GM12878 (cell line): ENCODE results near the gene RFX1. TPM values are rescaled to one million over a fixed set of nuclear protein-coding genes. Genes with fewer than 3 reads are reported as not detected.

Source experiments
- ATAC-seq: fragments of 200-7000 bp; cut with Tn5 transposase; 3 replicates; pipeline ENCODE4 v1.9.1; 2020; ENCODE audit warnings: mild to moderate bottlenecking, moderate library complexity
- BruUV-seq: library from RNA; stranded (reverse); fragments of 400-500 nt; replicated peaks from 2 replicates; lab custom pipeline; 2021; lab: Mats Ljungman, UMichigan
- CTCF ChIA-PET: fragments of 300-600 bp; sonication (Branson Sonifier 250); formaldehyde crosslinking; extraction: SDS; loops from one replicate; lab custom pipeline; 2021; ENCODE audit warnings: inconsistent platforms; lab: Yijun Ruan, JAX
- POLR2A ChIA-PET: fragments of 350-600 bp; formaldehyde crosslinking; extraction: SDS; loops from one replicate; lab custom pipeline; 2021; ENCODE audit warnings: inconsistent platforms; lab: Charles Lee
- RAD21 ChIA-PET: fragments of 300-600 bp; sonication (Branson Sonifier 250); formaldehyde crosslinking; loops from one replicate; lab custom pipeline; 2023; ENCODE audit warnings: antibody characterized with exemption; ENCODE audit not compliant: unreplicated experiment; lab: Charles Lee
- SMC1A ChIA-PET: fragments of 300-600 bp; sonication (Branson Sonifier 250); formaldehyde crosslinking; loops from one replicate; lab custom pipeline; 2023; ENCODE audit not compliant: unreplicated experiment, uncharacterized antibody; lab: Charles Lee
- DNase-seq: peaks from one replicate; pipeline ENCODE4 v3.0.0-alpha.2; 2011; ENCODE audit warnings: low read depth, low spot score
- FAIRE-seq: peaks from 3 replicates; lab custom pipeline; 2011; peaks lifted over from hg19 to GRCh38; lab: Jason Lieb, UNC
- H2AFZ ChIP-seq: 2 replicates; pipeline ENCODE4 v1.6.0; 2011; ENCODE audit warnings: low read depth, low read length, control low read depth; ENCODE audit not compliant: control insufficient read depth
- H3K27ac ChIP-seq: 2 replicates; pipeline ENCODE4 v1.5.1; 2011; ENCODE audit warnings: control low read depth; ENCODE audit not compliant: control insufficient read depth, insufficient read depth
- H3K27me3 ChIP-seq, 2 experiments: replicated peaks in 1 of 2; 2 replicates each; pipeline versions ENCODE4 v1.6.0 to v1.6.1; 2011; ENCODE audit warnings: low read length in 1 of 2; ENCODE audit not compliant: control insufficient read depth in 2 of 2, insufficient read depth in 2 of 2
- H3K36me3 ChIP-seq, 2 experiments: 2 replicates each; pipeline ENCODE4 v1.5.1; 2011; ENCODE audit warnings: low read length in 1 of 2; ENCODE audit not compliant: control insufficient read depth in 2 of 2, insufficient read depth in 2 of 2
- H3K4me1 ChIP-seq: 2 replicates; pipeline ENCODE4 v1.6.1; 2011; ENCODE audit warnings: mild to moderate bottlenecking, low read length, moderate library complexity, mixed read lengths; ENCODE audit not compliant: control insufficient read depth, insufficient read depth
- H3K4me2 ChIP-seq: 2 replicates; pipeline ENCODE4 v1.6.0; 2011; ENCODE audit warnings: control low read depth; ENCODE audit not compliant: control insufficient read depth, insufficient read depth
- H3K4me3 ChIP-seq: fragments of 200-600 bp; sonication (generic); 2 replicates; pipeline ENCODE4 v1.5.1; 2016
- H3K79me2 ChIP-seq: 2 replicates; pipeline ENCODE4 v1.6.0; 2011; ENCODE audit warnings: low read length; ENCODE audit not compliant: control insufficient read depth, insufficient read depth
- H3K9ac ChIP-seq: 2 replicates; pipeline ENCODE4 v1.8.0; 2011; ENCODE audit warnings: low read length, control low read depth, mixed read lengths; ENCODE audit not compliant: control insufficient read depth, insufficient read depth
- H3K9me3 ChIP-seq: replicated peaks from 3 replicates; pipeline ENCODE4 v1.5.1; 2011; ENCODE audit warnings: mild to moderate bottlenecking, low read length; ENCODE audit not compliant: control insufficient read depth, insufficient read depth
- H4K20me1 ChIP-seq: 2 replicates; pipeline ENCODE4 v1.6.0; 2011; ENCODE audit not compliant: control insufficient read depth, insufficient read depth
- EED ChIP-seq: sonication (generic); IDR thresholded peaks from 2 replicates; pipeline ENCODE4 v1.6.1; 2016; ENCODE audit warnings: antibody characterized with exemption, low read depth
- IKZF1 ChIP-seq: fragments of 450-650 bp; conservative IDR thresholded peaks from 2 replicates; pipeline ENCODE4 v1.6.1; 2017; ENCODE audit warnings: antibody characterized with exemption, mild to moderate bottlenecking
- IKZF2 ChIP-seq, 2 experiments: fragments of 450-650 bp; IDR thresholded peaks; 2 replicates each; pipeline ENCODE4 v1.6.1; 2017; ENCODE audit warnings: mild to moderate bottlenecking in 2 of 2, moderate library complexity in 2 of 2
- RAD21 ChIP-seq: IDR thresholded peaks from 2 replicates; pipeline ENCODE4 v1.6.1; 2011; ENCODE audit warnings: mild to moderate bottlenecking, low read depth, low read length, moderate library complexity; ENCODE audit not compliant: insufficient read depth
- WGBS: methylation state at CpG from one replicate; pipeline ENCODE4 v1.1.6; 2016; ENCODE audit warnings: low lambda C conversion rate; ENCODE audit not compliant: insufficient replicate concordance, insufficient coverage; ENCODE audit errors: missing lambda C conversion rate; 5-methylcytosine and 5-hydroxymethylcytosine counted together
- in situ Hi-C: fragments of 300-500 bp; cut with MboI; formaldehyde crosslinking; loops from 9 replicates; pipeline ENCODE4 v1.14.3; 2018; ENCODE audit warnings: mixed read lengths
- intact Hi-C: fragments of 100-400 bp; cut with micrococcal nuclease; formaldehyde crosslinking; loops from one replicate; pipeline ENCODE4 v1.14.2; 2022; ENCODE audit not compliant: unreplicated experiment
- polyA plus RNA-seq, 11 experiments: library from polyadenylated mRNA; depleted of rRNA in 4 of 11; unstranded in 6 of 11; stranded (reverse) in 5 of 11; fragments of >200 nt; fragmentation: Nextera tagmentation in 4 of 11; fragmentation: Illumina TruSeq in 1 of 11; extraction: Ambion mirVana in 4 of 11; extraction: Trizol in 1 of 11; gene quantifications; 1 replicate in 1 of 11; 2 replicates in 10 of 11; pipeline versions ENCODE4 v1.2.1 to v1.2.3, GENCODE V29; 2011 to 2016; ENCODE audit warnings: inconsistent platforms in 2 of 11, missing spikeins in 2 of 11, low read depth in 1 of 11
- total RNA-seq, 4 experiments: library from RNA; depleted of rRNA in 3 of 4; stranded (reverse); fragments of >200 nt in 3 of 4; fragmentation: Illumina TruSeq in 1 of 4; extraction: Trizol in 1 of 4; gene quantifications; 2 replicates each; pipeline versions ENCODE4 v1.2.1 to v1.2.3, GENCODE V29; 2013 to 2021
- TF ChIP-seq, protein P1 (sequence below), 3 experiments: IDR thresholded peaks in 2 of 3; conservative IDR thresholded peaks in 1 of 3; 2 replicates each; pipeline ENCODE4 v1.5.1; 2011; ENCODE audit warnings: low read depth in 3 of 3, low read length in 3 of 3, mild to moderate bottlenecking in 3 of 3, control low read depth in 2 of 3, moderate library complexity in 2 of 3, inconsistent platforms in 1 of 3, mixed read lengths in 1 of 3; ENCODE audit not compliant: control insufficient read depth in 2 of 3, insufficient read depth in 1 of 3; ENCODE audit errors: extremely low read depth in 1 of 3
- TF ChIP-seq, protein P2 (sequence below): fragments of 450-650 bp; IDR thresholded peaks from 2 replicates; pipeline ENCODE4 v1.6.1; 2016; ENCODE audit warnings: mild to moderate bottlenecking

Gene RFX1
- total and polyA plus RNA-seq, 10 of the 15 experiments (the other 5 are each of a cell fraction or from before 2014, with no cell fraction given), result 0.05 to 11.0 (median 1.5) TPM

DNA sequence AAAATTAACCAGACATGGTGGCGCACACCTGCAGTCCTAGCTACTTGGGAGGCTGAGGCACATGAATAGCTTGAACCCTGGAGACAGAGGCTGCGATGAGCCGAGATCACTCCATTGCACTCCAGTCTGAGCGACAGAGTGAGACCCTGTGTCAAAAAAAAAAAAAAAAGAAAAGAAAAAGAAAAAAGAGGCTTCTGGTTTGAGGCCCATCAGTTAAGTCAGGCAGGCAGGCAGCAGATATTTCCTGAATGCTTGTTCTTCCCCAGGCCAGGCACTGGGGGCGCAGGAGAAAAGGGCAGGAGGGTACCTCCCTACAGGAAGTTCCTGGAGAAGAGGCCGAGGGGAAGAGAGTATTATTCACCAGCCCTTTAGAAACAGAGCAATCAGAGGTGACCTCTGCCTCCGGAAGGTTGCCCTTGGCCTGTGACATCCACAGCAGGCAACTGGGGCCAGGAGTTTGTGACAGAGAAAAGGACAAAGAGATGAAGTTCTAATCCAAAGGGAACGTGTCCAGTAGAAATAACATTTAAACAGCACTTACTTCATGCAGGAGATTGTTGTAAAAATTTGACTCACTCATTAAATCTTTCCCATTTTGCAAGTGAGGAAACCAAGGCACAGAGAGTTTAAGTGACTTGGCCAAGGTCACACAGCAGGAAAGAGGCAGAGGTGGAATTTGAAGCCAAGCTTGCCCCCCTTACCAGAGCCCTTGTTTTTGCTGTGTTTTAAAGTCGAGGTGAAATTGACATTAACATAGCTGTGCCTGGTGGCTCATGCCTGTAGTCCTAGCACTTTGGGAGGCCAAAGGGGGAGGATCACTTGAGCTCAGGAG lies 17.5 kb upstream of the RFX1 start:
- DNase-seq, result no peak
- H3K4me3 ChIP-seq, result no peak overlapping the region
- FAIRE-seq, result peak; percentile 54
- H3K9ac ChIP-seq, result no peak overlapping the region; the same call in 1 of the 2 replicates
- no peak overlapping the region for H3K4me2 ChIP-seq
- intact Hi-C loops, result no loop called here
- no peaks in the 10 kb centered on the region for H3K9me3 ChIP-seq
- H3K4me1 ChIP-seq, result peaks cover 11% of the 10 kb centered on the region
- POLR2A ChIA-PET, result interaction anchor here (0.7 to 0.8 kb wide), 2 partner anchors 16 to 91 kb away, joined by 3 to 4 read pairs; no protein-coding TSS in a partner anchor
- no peaks in the 10 kb centered on the region for H3K36me3 ChIP-seq
- BruUV-seq, result no TSS peak
- H2AFZ ChIP-seq, result peak overlapping the region; percentile 13
- RAD21 ChIA-PET, result no interaction called here
- no peak overlapping the region for H3K27ac ChIP-seq
- H3K27me3 ChIP-seq, result no peaks in the 10 kb centered on the region
- SMC1A ChIA-PET, result interaction anchor here (0.9 to 2.3 kb wide), 3 partner anchors 17 to 25 kb away, joined by 3 to 8 read pairs (median 5); no protein-coding TSS in a partner anchor
- WGBS, result 63% methylated on average over 9 of the region's 9 CpGs
- in situ Hi-C loops, result no loop called here
- CTCF ChIA-PET, result interaction anchor here (0.7 to 2.2 kb wide), 3 partner anchors 8 to 69 kb away, joined by 3 to 14 read pairs (median 7); partner anchors contain the start of genes IL27RA and RFX1
- H4K20me1 ChIP-seq, result no peaks in the 10 kb centered on the region
- TF ChIP-seq EED (no peak), RAD21 (peak; percentile 35; the same call in 1 of the 2 replicates), IKZF1 (peak; percentile 33; the same call in 1 of the 2 replicates), IKZF2 (IDR thresholded peaks at IDR 0.05) (peak; percentile 40 to 43; a peak in 2 of 4 replicates)
- TF ChIP-seq, protein P1, sequence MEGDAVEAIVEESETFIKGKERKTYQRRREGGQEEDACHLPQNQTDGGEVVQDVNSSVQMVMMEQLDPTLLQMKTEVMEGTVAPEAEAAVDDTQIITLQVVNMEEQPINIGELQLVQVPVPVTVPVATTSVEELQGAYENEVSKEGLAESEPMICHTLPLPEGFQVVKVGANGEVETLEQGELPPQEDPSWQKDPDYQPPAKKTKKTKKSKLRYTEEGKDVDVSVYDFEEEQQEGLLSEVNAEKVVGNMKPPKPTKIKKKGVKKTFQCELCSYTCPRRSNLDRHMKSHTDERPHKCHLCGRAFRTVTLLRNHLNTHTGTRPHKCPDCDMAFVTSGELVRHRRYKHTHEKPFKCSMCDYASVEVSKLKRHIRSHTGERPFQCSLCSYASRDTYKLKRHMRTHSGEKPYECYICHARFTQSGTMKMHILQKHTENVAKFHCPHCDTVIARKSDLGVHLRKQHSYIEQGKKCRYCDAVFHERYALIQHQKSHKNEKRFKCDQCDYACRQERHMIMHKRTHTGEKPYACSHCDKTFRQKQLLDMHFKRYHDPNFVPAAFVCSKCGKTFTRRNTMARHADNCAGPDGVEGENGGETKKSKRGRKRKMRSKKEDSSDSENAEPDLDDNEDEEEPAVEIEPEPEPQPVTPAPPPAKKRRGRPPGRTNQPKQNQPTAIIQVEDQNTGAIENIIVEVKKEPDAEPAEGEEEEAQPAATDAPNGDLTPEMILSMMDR (IDR thresholded peaks at IDR 0.05 in 2 of 3, conservative IDR thresholded peaks at IDR 0.05 in 1 of 3; ENCODE audit: control insufficient read depth in 2 of 3, extremely low read depth in 1 of 3, insufficient read depth in 1 of 3, low read depth in 3 of 3, low read length in 3 of 3), result peak; percentile 27 to 53 (median 51)
- TF ChIP-seq, protein P2, sequence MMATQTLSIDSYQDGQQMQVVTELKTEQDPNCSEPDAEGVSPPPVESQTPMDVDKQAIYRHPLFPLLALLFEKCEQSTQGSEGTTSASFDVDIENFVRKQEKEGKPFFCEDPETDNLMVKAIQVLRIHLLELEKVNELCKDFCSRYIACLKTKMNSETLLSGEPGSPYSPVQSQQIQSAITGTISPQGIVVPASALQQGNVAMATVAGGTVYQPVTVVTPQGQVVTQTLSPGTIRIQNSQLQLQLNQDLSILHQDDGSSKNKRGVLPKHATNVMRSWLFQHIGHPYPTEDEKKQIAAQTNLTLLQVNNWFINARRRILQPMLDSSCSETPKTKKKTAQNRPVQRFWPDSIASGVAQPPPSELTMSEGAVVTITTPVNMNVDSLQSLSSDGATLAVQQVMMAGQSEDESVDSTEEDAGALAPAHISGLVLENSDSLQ, result no peak
- peak; percentile 80 for ATAC-seq
- no peaks in the 10 kb centered on the region for H3K79me2 ChIP-seq
